ENCODE data around the gene RBM39.
"Not testable (repeated sequence)": the region's sequence is repeated elsewhere in the genome, so short reads cannot be mapped to it uniquely, and the experiment has no call there.

The RBM39 gene

GRCh38 chr20:35724321-35725230 lies 17.5 kb downstream of the RBM39 start:
- DNase-seq: no peak

GRCh38 chr20:35723652-35724320 lies 18.3 kb downstream of the RBM39 start:
- not testable (repeated sequence) for DNase-seq

- not testable (repeated sequence) for DNase-seq
Observed at GRCh38 chr20:35723275-35723639, 18.8 kb downstream of the RBM39 start.

GRCh38 chr20:35721621-35722020 lies 20.4 kb downstream of the RBM39 start:
- DNase-seq: no peak

GRCh38 chr20:35721219-35721618 lies 20.8 kb downstream of the RBM39 start:
- no peak for DNase-seq

GRCh38 chr20:35720165-35721123 lies 21.6 kb downstream of the RBM39 start:
- DNase-seq: no peak

- no peak for DNase-seq
Observed at GRCh38 chr20:35719717-35720116, 22.3 kb downstream of the RBM39 start.

- no peak for DNase-seq
Observed at GRCh38 chr20:35718972-35719635, 23.0 kb downstream of the RBM39 start.

- not testable (repeated sequence) for DNase-seq
Observed at GRCh38 chr20:35718321-35718720, 23.7 kb downstream of the RBM39 start.

GRCh38 chr20:35716330-35716729 lies 25.7 kb downstream of the RBM39 start:
- no peak for DNase-seq

- no peak for DNase-seq
Observed at GRCh38 chr20:35715652-35716051, 26.4 kb downstream of the RBM39 start.

GRCh38 chr20:35714127-35714526 lies 27.9 kb downstream of the RBM39 start:
- DNase-seq: no peak

- DNase-seq: not testable (repeated sequence)
Observed at GRCh38 chr20:35713120-35713519, 28.9 kb downstream of the RBM39 start.

- no peak for DNase-seq
Observed at GRCh38 chr20:35711588-35712209, 30.4 kb downstream of the RBM39 start.

- no peak for DNase-seq
Observed at GRCh38 chr20:35710884-35711587, 31.0 kb downstream of the RBM39 start.

- DNase-seq: no peak
Observed at GRCh38 chr20:35710039-35710438, 32.0 kb downstream of the RBM39 start.

GRCh38 chr20:35709259-35709658 lies 32.8 kb downstream of the RBM39 start:
- no peak for DNase-seq

- DNase-seq: no peak
Observed at GRCh38 chr20:35708502-35708901, 33.6 kb downstream of the RBM39 start.

- DNase-seq: not testable (repeated sequence)
Observed at GRCh38 chr20:35706591-35707529, 35.2 kb downstream of the RBM39 start.

- not testable (repeated sequence) for DNase-seq
Observed at GRCh38 chr20:35705894-35706293, 36.2 kb downstream of the RBM39 start.

Data from inflammatory macrophage treated with lipopolysaccharide for 4 hours (primary cell).